ENCODE results near the gene TP53TG3.
"Not testable (repeated sequence)": the region's sequence is repeated elsewhere in the genome, so short reads cannot be mapped to it uniquely, and the experiment has no call there.

The TP53TG3 gene, protein sequence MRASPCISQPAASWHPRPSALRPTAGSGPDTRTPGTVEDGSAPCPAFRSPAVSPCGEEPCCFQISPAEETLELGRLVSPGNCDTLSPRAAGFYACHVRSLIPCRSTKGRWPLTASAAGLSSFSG

DNA sequence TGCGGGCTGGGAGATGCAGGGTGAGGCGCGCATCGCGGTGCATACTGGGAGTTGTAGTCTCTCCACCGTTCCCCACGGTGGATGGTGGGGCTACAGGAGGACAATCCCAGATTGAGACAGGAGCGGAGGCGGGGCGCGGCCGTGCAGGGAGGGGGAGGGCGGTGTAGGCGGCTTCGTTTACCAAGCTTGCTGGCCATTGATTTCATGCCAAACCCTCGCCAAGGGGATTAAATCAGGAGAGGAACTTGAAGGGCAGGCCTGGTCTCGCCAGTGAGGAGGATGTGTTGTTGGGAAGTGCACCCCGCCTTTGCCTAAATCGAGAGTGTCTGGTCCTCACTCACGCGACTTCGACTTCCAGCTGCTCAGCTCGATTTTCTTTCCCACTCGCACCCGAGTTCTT, at the start of gene TP53TG3:
TP53TG3 (minus strand) TSS at position 101 of the 400 bp plus-strand sequence; CDS start at position 33, 68 bp downstream.
- DNase-seq, result not testable (repeated sequence)

DNA sequence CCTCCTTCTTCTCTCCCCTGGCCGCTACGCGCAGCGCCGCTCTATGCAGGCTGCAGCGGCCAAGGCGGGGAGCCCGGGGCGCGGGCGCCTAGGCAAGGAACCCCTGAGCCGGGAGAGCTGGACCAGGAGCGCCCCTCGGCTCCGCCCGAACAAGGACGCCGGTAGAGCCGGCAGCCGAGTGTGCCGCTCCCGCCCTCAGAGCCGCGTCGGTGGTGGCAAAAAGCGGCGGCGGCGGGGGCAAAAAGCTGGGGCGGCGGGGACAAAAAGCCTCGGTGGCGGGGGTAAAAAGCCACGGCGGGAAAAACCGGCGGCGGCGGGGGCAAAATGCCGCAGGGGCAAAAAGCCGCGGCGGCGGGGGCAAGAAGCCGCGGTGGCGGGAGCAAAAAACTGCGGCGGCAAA, 25.1 kb downstream of the TP53TG3 start:
- DNase-seq, result not testable (repeated sequence)

DNA sequence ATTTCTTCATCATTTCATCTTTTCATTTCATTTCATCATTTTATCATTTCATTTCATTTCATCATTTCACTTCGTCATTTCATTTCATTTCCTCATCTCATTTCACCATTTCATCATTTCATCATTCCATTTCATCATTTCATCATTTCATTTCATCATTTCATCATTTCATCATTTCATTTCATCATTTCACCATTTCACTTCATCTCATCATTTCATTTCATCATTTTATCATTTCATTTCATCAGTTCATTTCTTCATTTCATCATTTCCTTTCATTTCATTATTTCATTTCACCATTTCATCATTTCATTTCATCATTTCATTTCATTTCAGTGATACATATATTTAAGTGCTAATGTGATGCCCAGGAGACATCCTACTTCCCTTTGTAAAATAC, 28.4 kb downstream of the TP53TG3 start:
- DNase-seq, result not testable (repeated sequence)

DNA sequence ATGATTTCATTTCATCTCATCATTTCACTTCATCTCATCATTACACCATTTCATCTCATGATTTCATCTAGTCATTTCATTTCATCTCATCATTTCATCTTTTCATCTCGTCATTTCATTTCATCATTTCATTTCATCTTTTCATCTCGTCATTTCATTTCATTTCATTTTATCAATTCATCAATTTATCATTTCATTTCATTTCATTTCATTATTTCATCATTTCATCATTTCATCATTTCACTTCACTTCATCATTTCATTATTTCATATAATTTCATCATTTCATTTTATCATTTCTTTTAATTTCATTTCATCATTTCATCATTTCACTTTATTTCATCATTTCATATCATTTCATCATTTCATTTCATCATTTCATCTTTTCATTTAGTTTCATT, 29.2 kb downstream of the TP53TG3 start:
- DNase-seq, result not testable (repeated sequence)

DNA sequence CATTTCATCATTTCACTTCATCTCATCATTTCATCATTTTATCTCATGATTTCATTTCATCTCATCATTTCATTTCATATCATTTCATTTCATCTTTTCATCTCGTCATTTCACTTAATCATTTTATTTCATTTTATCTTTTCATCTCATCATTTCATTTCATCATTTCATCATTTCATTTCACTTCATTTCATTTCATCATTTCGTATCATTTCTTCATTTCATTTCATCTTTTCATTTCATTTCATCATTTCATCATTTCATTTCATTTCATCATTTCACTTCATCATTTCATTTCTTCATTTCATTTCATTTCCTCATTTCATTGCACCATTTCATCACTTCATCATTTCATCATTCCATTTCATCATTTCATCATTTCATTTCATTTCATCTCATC, 29.8 kb downstream of the TP53TG3 start:
- not testable (repeated sequence) for DNase-seq

DNA sequence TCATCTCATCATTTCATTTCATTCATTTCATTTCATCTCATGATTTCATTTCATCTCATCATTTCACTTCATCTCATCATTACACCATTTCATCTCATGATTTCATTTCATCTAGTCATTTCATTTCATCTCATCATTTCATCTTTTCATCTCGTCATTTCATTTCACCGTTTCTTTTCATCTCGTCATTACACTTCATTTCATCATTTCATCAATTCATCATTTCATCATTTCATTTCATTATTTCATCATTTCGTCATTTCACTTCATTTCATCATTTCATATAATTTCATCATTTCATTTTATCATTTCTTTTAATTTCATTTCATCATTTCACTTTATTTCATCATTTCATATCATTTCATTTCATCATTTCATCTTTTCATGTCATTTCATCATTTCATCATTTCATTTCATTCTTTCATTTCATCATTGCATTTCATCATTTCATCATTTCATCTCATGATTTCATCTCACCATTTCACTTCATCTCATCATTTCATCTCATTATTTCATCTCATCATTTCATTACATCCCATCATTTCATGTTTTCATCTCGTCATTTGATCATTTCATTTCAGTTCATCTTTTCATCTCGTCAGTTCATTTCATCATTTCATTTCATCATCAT, 30.6 kb downstream of the TP53TG3 start:
- not testable (repeated sequence) for DNase-seq

DNA sequence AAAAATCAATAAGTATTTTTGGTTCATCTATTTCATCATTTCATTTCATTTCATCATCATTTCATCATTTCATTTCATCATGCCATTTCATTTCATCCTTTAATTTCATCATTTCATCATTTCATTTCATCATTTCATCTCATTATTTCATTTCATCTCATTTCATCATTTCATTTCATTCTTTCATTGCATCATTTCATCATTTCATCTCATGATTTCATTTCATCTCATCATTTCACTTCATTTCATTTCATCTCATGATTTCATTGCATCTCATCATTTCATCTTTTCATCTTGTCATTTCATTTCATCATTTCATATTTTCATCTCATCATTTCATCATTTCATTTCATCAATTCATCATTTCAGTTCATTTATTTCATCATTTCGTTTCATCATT, 31.2 kb downstream of the TP53TG3 start:
- not testable (repeated sequence) for DNase-seq

DNA sequence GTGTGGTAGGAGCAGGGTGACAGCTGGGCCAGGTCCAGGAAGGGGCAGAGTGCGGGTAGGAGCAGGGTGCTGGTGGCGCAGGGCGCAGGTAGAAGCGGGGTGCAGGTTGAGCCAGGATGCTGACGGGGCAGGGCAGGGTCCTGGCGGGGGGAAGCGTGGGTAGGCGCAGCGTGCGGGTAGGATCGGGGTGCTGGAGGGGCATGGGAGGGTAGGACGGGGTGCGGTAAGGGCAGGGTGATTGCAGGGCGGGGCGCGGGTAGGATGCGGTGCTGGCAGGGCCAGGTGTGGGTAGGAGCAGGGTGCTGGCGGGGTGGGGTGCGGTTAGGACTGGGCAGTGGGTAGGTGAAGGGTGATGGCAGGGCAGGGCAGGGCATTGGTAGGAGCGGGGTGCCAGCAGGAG, 38.4 kb downstream of the TP53TG3 start:
- not testable (repeated sequence) for DNase-seq

DNA sequence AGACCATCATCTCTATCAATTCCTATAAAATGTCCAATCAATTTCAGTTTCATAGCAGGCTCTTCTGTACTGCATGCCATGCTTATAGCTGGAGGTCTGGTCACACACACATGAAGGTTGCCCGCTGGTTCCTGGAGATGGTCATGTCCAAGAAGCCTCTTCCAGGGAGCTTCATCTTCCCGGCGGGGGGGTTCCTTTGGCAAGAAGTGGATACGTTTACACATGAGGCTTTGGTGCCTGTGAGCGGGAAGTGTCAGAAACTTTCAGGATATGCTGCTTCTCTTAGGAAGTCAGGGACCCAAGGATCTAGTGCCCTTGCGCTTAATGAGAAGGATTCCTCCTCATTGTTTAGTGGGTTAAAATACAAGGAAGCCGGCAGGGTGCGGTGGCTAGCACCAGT, 43.9 kb downstream of the TP53TG3 start:
- DNase-seq, result not testable (repeated sequence)

All from SHP77 treated with DMSO at 0.1 percent for 48 hours (cell line).